Erythroblast (primary cell): ENCODE measurements around the gene ABHD6.

ENCODE experiments used
- DNase-seq, 2 experiments: peaks; one replicate each; lab custom pipeline; 2025; lab: John Stamatoyannopoulos, UW
- GATA1 ChIP-seq: IDR thresholded peaks from 2 replicates; pipeline ENCODE4 v1.6.1; 2011; ENCODE audit warnings: low read depth, mild to moderate bottlenecking, control low read depth, low read length, moderate library complexity
- POLR2A ChIP-seq: IDR thresholded peaks from 2 replicates; pipeline ENCODE4 v1.6.1; 2011; ENCODE audit warnings: mild to moderate bottlenecking, low read length

The ABHD6 gene

GRCh38 chr3:58322793-58323192 lies 85.2 kb downstream of the ABHD6 start:
- TF ChIP-seq GATA1 (no peak), POLR2A (no peak)
- DNase-seq = no peak

GRCh38 chr3:58323529-58324390 lies 86.2 kb downstream of the ABHD6 start:
- DNase-seq = peak; percentile 53 to 76
- no peak for TF ChIP-seq GATA1
- no peak for TF ChIP-seq POLR2A

- DNase-seq = no peak
- no peak for TF ChIP-seq GATA1
- TF ChIP-seq POLR2A = no peak
Observed at GRCh38 chr3:58324391-58325390, 87.1 kb downstream of the ABHD6 start.

- TF ChIP-seq GATA1 (no peak), POLR2A (no peak)
- no peak for DNase-seq
Observed at GRCh38 chr3:58325525-58325992, 88.0 kb downstream of the ABHD6 start.

GRCh38 chr3:58326267-58326900 lies 88.8 kb downstream of the ABHD6 start:
- TF ChIP-seq POLR2A = no peak
- TF ChIP-seq GATA1 = no peak
- DNase-seq = no peak

- peak; percentile 12 to 37 for DNase-seq
- TF ChIP-seq POLR2A (no peak), GATA1 (no peak)
Observed at GRCh38 chr3:58329150-58329921, 91.7 kb downstream of the ABHD6 start.

- TF ChIP-seq GATA1 = no peak
- no peak for TF ChIP-seq POLR2A
- DNase-seq = no peak
Observed at GRCh38 chr3:58329922-58330413, 92.4 kb downstream of the ABHD6 start.

GRCh38 chr3:58331593-58332152 lies 94.1 kb downstream of the ABHD6 start:
- DNase-seq = no peak
- TF ChIP-seq GATA1 = no peak
- TF ChIP-seq POLR2A = no peak

- peak; percentile 88 to 92 for DNase-seq
- TF ChIP-seq POLR2A (peak; percentile 36), GATA1 (no peak)
Observed at GRCh38 chr3:58332575-58333188, 95.1 kb downstream of the ABHD6 start, which contains the start of gene PXK. PXK (plus strand) TSS chr3:58332892; CDS start chr3:58332989, 97 bp downstream.

- TF ChIP-seq GATA1 (no peak), POLR2A (no peak)
- DNase-seq = peak; percentile 47 to 65
Observed at GRCh38 chr3:58333206-58334012, 95.8 kb downstream of the ABHD6 start.

GRCh38 chr3:58334013-58334321 lies 96.4 kb downstream of the ABHD6 start:
- peak in 1 of 2 experiments; percentile 39 for DNase-seq
- TF ChIP-seq POLR2A = no peak
- no peak for TF ChIP-seq GATA1

GRCh38 chr3:58334506-58334884 lies 96.9 kb downstream of the ABHD6 start:
- TF ChIP-seq POLR2A (no peak), GATA1 (no peak)
- peak; percentile 23 to 53 for DNase-seq
